A673 (cell line): ENCODE measurements around the gene PLPP1. TPM values are rescaled to one million over a fixed set of nuclear protein-coding genes. Genes with fewer than 3 reads are reported as not detected.

Source experiments
- BruUV-seq: library from RNA; stranded (reverse); fragments of 400-500 nt; replicated peaks from 2 replicates; lab custom pipeline; 2021; lab: Mats Ljungman, UMichigan
- CTCF ChIA-PET: fragments of 300-600 bp; sonication (Branson Sonifier 250); formaldehyde crosslinking; loops from one replicate; lab custom pipeline; 2022; ENCODE audit warnings: antibody characterized with exemption; lab: Charles Lee
- POLR2A ChIA-PET: fragments of 300-600 bp; sonication (Branson Sonifier 250); formaldehyde crosslinking; loops from one replicate; lab custom pipeline; 2022; ENCODE audit warnings: antibody characterized with exemption; ENCODE audit not compliant: low non-redundant PET; lab: Charles Lee
- DNase-seq: peaks from one replicate; pipeline ENCODE4 v3.0.0-alpha.2; 2015; ENCODE audit warnings: low spot score
- H3K27ac ChIP-seq: fragments of 200-600 bp; sonication (generic); 2 replicates; pipeline ENCODE4 v1.5.1; 2016; ENCODE audit warnings: mixed run types, low read depth, mild to moderate bottlenecking, mixed read lengths, antibody characterized with exemption, low read length; ENCODE audit not compliant: poor library complexity, severe bottlenecking
- H3K27me3 ChIP-seq: fragments of 200-600 bp; sonication (generic); replicated peaks from 2 replicates; pipeline ENCODE4 v1.6.1; 2017; ENCODE audit warnings: mixed run types, low read depth, mild to moderate bottlenecking, mixed read lengths, antibody characterized with exemption, low read length; ENCODE audit not compliant: insufficient read depth, poor library complexity
- H3K36me3 ChIP-seq: fragments of 200-600 bp; sonication (generic); 2 replicates; pipeline ENCODE4 v1.6.1; 2016; ENCODE audit warnings: mixed run types, mild to moderate bottlenecking, mixed read lengths, antibody characterized with exemption, low read length; ENCODE audit not compliant: insufficient read depth, poor library complexity, severe bottlenecking
- H3K4me1 ChIP-seq: fragments of 200-600 bp; sonication (generic); 2 replicates; pipeline ENCODE4 v1.6.1; 2017; ENCODE audit warnings: mixed run types, mild to moderate bottlenecking, mixed read lengths, antibody characterized with exemption, low read length; ENCODE audit not compliant: insufficient read depth, poor library complexity, severe bottlenecking
- H3K4me3 ChIP-seq: fragments of 200-600 bp; sonication (generic); 2 replicates; pipeline ENCODE4 v1.5.1; 2016; ENCODE audit warnings: low read depth, mixed run types, mild to moderate bottlenecking, mixed read lengths, low read length; ENCODE audit not compliant: poor library complexity, severe bottlenecking
- H3K9me3 ChIP-seq: fragments of 200-600 bp; sonication (generic); 2 replicates; pipeline ENCODE4 v1.6.1; 2016; ENCODE audit warnings: mixed run types, low read depth, mild to moderate bottlenecking, mixed read lengths, antibody characterized with exemption, low read length; ENCODE audit not compliant: poor library complexity, severe bottlenecking
- CTCF ChIP-seq: fragments of 300-800, 200-600 bp; sonication (generic); conservative IDR thresholded peaks from 2 replicates; pipeline ENCODE4 v1.5.1; 2017; ENCODE audit warnings: low read depth, mild to moderate bottlenecking, antibody characterized with exemption, low read length, moderate library complexity, mixed read lengths
- EZH2 ChIP-seq: fragments of 200-600 bp; sonication (generic); IDR thresholded peaks from 2 replicates; pipeline ENCODE4 v1.6.1; 2017; ENCODE audit warnings: borderline replicate concordance, low read depth, mild to moderate bottlenecking, mixed read lengths, antibody characterized with exemption, low read length; ENCODE audit not compliant: poor library complexity, severe bottlenecking
- intact Hi-C: fragments of 100-400 bp; cut with micrococcal nuclease; formaldehyde crosslinking; loops from one replicate; pipeline ENCODE4 v1.10.0; 2022; ENCODE audit not compliant: unreplicated experiment
- total RNA-seq: library from RNA; stranded (reverse); gene quantifications from 2 replicates; pipeline ENCODE4 v1.2.3, GENCODE V29; 2021

PLPP1 gene
- total RNA-seq, 1 experiment from 2014 or later = 6.7 TPM

DNA sequence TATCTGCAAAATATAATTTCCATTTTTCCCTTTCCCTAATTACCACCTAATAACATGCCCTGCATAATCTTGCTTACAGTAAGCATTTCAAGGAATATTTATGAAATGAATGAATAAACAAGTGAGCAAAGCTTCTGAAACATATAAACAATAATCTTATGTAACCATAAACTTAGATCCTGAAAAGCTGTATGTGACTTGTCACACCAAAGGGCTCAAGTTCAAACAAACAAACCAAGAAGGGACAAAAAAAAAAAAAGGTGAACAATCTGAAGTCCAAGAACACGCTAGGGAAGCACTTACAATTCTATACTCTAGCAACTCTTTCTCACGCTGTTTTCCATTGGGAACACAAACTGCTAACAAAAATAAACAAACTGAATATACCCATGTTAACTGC, 36.3 kb downstream of the PLPP1 start:
- intact Hi-C loops = no loop called here
- ChIA-PET CTCF (no interaction called here), POLR2A (no interaction called here)
- H3K36me3 ChIP-seq = no peaks in the 10 kb centered on the region
- H3K4me3 ChIP-seq = no peak overlapping the region
- H3K27ac ChIP-seq = no peak overlapping the region
- no peak for DNase-seq
- H3K27me3 ChIP-seq = no peaks in the 10 kb centered on the region
- H3K9me3 ChIP-seq = no peaks in the 10 kb centered on the region
- BruUV-seq = no TSS peak
- no peaks in the 10 kb centered on the region for H3K4me1 ChIP-seq
- TF ChIP-seq CTCF = no peak
- no peak for TF ChIP-seq EZH2

GRCh38 chr5:55497712-55498111, 37.1 kb downstream of the PLPP1 start:
- TF ChIP-seq EZH2 (no peak), CTCF (no peak)

GRCh38 chr5:55495216-55495615, 39.5 kb downstream of the PLPP1 start:
- Histone ChIP-seq H3K4me1 (no peaks in the 10 kb centered on the region), H3K36me3 (no peaks in the 10 kb centered on the region), H3K4me3 (no peak overlapping the region), H3K9me3 (no peaks in the 10 kb centered on the region), H3K27ac (no peak overlapping the region), H3K27me3 (no peaks in the 10 kb centered on the region)
- POLR2A ChIA-PET = no interaction called here
- BruUV-seq = no TSS peak
- CTCF ChIA-PET = no interaction called here
- DNase-seq = no peak
- intact Hi-C loops = no loop called here
- TF ChIP-seq CTCF = no peak
- TF ChIP-seq EZH2 = no peak

More at GRCh38 chr5:55497712-55498111, 37.1 kb downstream of the PLPP1 start:
- BruUV-seq = no TSS peak
- Histone ChIP-seq H3K27ac (no peak overlapping the region), H3K9me3 (no peaks in the 10 kb centered on the region), H3K27me3 (no peaks in the 10 kb centered on the region), H3K36me3 (no peaks in the 10 kb centered on the region), H3K4me1 (no peaks in the 10 kb centered on the region), H3K4me3 (no peak overlapping the region)
- ChIA-PET CTCF (no interaction called here), POLR2A (no interaction called here)
- intact Hi-C loops = no loop called here
- no peak for DNase-seq
